Liver (tissue), 9 donors: ENCODE results near the gene FEV. TPM values are rescaled to one million over a fixed set of nuclear protein-coding genes. Genes with fewer than 3 reads are reported as not detected.
A peak's percentile ranks its signal among the peaks of the same experiment; 100 is the strongest.

ENCODE experiments used
- DNase-seq: peaks from one replicate; pipeline ENCODE4 v3.0.0-alpha.2; 2017; ENCODE audit warnings: low spot score
- H3K27ac ChIP-seq, 2 donors: one replicate each; pipeline ENCODE4 v1.7.0; 2013; ENCODE audit warnings: inconsistent platforms in 2 of 2, low read length in 2 of 2, control low read depth in 1 of 2, low read depth in 1 of 2, mild to moderate bottlenecking in 1 of 2
- H3K27me3 ChIP-seq, 4 donors: one replicate each; pipeline versions ENCODE4 v1.6.1 to v1.7.0; 2013; ENCODE audit warnings: low read length in 3 of 4, inconsistent platforms in 1 of 4, mild to moderate bottlenecking in 1 of 4, moderate library complexity in 1 of 4; ENCODE audit not compliant: control insufficient read depth in 4 of 4, insufficient read depth in 4 of 4
- H3K36me3 ChIP-seq, 4 donors: one replicate each; pipeline versions ENCODE4 v1.6.1 to v1.7.0; 2013; ENCODE audit warnings: low read length in 3 of 4, mild to moderate bottlenecking in 3 of 4, low read depth in 1 of 4, moderate library complexity in 1 of 4; ENCODE audit not compliant: control insufficient read depth in 4 of 4, insufficient read depth in 3 of 4
- H3K4me1 ChIP-seq, 4 donors: one replicate each; pipeline versions ENCODE4 v1.6.1 to v1.7.0; 2013; ENCODE audit warnings: low read length in 3 of 4, mild to moderate bottlenecking in 3 of 4, moderate library complexity in 1 of 4; ENCODE audit not compliant: control insufficient read depth in 4 of 4, insufficient read depth in 4 of 4
- H3K4me3 ChIP-seq, 3 donors: one replicate each; pipeline versions ENCODE4 v1.6.1 to v1.7.0; 2013; ENCODE audit warnings: low read length in 3 of 3, control low read depth in 1 of 3, low read depth in 1 of 3, mild to moderate bottlenecking in 1 of 3
- H3K9ac ChIP-seq, 2 donors: one replicate each; pipeline ENCODE4 v1.7.0; 2013; ENCODE audit warnings: low read length in 2 of 2, mild to moderate bottlenecking in 2 of 2, moderate library complexity in 2 of 2, control low read depth in 1 of 2, low read depth in 1 of 2
- H3K9me3 ChIP-seq, 4 donors: one replicate each; pipeline versions ENCODE4 v1.6.1 to v1.7.0; 2013; ENCODE audit warnings: low read length in 3 of 4; ENCODE audit not compliant: control insufficient read depth in 4 of 4
- ATF3 ChIP-seq: IDR thresholded peaks from 2 replicates; pipeline ENCODE4 v1.6.1; 2016; ENCODE audit warnings: antibody characterized with exemption
- FOXA1 ChIP-seq: IDR thresholded peaks from 2 replicates; pipeline ENCODE4 v1.6.1; 2016; ENCODE audit warnings: antibody characterized with exemption
- GABPA ChIP-seq, 2 donors: IDR thresholded peaks in 1 of 2; conservative IDR thresholded peaks in 1 of 2; 2 replicates each; pipeline ENCODE4 v1.6.1; 2016; ENCODE audit warnings: antibody characterized with exemption in 2 of 2, mild to moderate bottlenecking in 1 of 2, moderate library complexity in 1 of 2
- HNF4A ChIP-seq, 2 donors: conservative IDR thresholded peaks; 2 replicates each; pipeline ENCODE4 v1.6.1; 2016; ENCODE audit warnings: antibody characterized with exemption in 2 of 2, mild to moderate bottlenecking in 2 of 2
- HNF4G ChIP-seq: IDR thresholded peaks from 2 replicates; pipeline ENCODE4 v1.6.1; 2016; ENCODE audit warnings: antibody characterized with exemption
- JUND ChIP-seq, 2 donors: IDR thresholded peaks; 2 replicates each; pipeline ENCODE4 v1.6.1; 2016; ENCODE audit warnings: antibody characterized with exemption in 2 of 2
- MAX ChIP-seq: IDR thresholded peaks from 2 replicates; pipeline ENCODE4 v1.6.1; 2016; ENCODE audit warnings: antibody characterized with exemption
- NR2F2 ChIP-seq: IDR thresholded peaks from 2 replicates; pipeline ENCODE4 v1.6.1; 2016; ENCODE audit warnings: antibody characterized with exemption
- REST ChIP-seq: IDR thresholded peaks from 2 replicates; pipeline ENCODE4 v1.6.1; 2016; ENCODE audit warnings: antibody characterized with exemption, mild to moderate bottlenecking
- TAF1 ChIP-seq: conservative IDR thresholded peaks from 2 replicates; pipeline ENCODE4 v1.6.1; 2016; ENCODE audit warnings: antibody characterized with exemption, mild to moderate bottlenecking
- ZBTB33 ChIP-seq: IDR thresholded peaks from 2 replicates; pipeline ENCODE4 v1.6.1; 2016; ENCODE audit warnings: antibody characterized with exemption
- WGBS: extraction: QIAGEN DNeasy Blood & Tissue Kit; methylation state at CpG from one replicate; pipeline ENCODE4 v1.1.7; 2013; 5-methylcytosine and 5-hydroxymethylcytosine counted together
- polyA plus RNA-seq, 2 donors: library from polyadenylated mRNA; stranded (reverse) in 1 of 2; unstranded in 1 of 2; fragments of 200-250 nt in 1 of 2; fragments of >200 nt in 1 of 2; fragmentation: Nextera tagmentation in 1 of 2; extraction: Ambion mirVana in 1 of 2; gene quantifications; one replicate each; pipeline versions ENCODE4 v1.2.1 to v1.2.3, GENCODE V29; 2013 to 2015
- total RNA-seq, 2 donors: library from RNA; depleted of rRNA; stranded (reverse); fragments of >200 nt; gene quantifications; one replicate each; pipeline ENCODE4 v1.2.3, GENCODE V29; 2014
- donor health status: healthy.
- donor health status: healthy.
- donor health status: healthy.
- donor health status: healthy.
- donor health status: healthy.

Gene FEV
- total and polyA plus RNA-seq, 4 donors: not detected

GRCh38 chr2:218964041-218964771 is 20.8 kb downstream of the FEV start:
- 52% methylated on average over 5 of the region's 5 CpGs for WGBS
- peaks cover 6 to 17% (median 9%) of the 10 kb centered on the region in 4 donors for H3K27me3 ChIP-seq
- peaks cover 0 to 12% (median 5%) of the 10 kb centered on the region in 4 donors for H3K4me1 ChIP-seq
- TF ChIP-seq HNF4A (conservative IDR thresholded peaks at IDR 0.05) (no peak), GABPA (IDR thresholded peaks at IDR 0.05 in 1 of 2, conservative IDR thresholded peaks at IDR 0.05 in 1 of 2) (no peak)
- H3K36me3 ChIP-seq: no peaks in the 10 kb centered on the region
- no peaks in the 10 kb centered on the region for H3K9me3 ChIP-seq
- no peak overlapping the region for H3K9ac ChIP-seq
- no peak for DNase-seq
- H3K4me3 ChIP-seq: no peak overlapping the region
- H3K27ac ChIP-seq: no peak overlapping the region

GRCh38 chr2:218963601-218964000 is 21.4 kb downstream of the FEV start:
- Histone ChIP-seq H3K27ac (no peak overlapping the region), H3K9ac (no peak overlapping the region), H3K4me1 (peaks cover 0 to 12% (median 5%) of the 10 kb centered on the region in 4 donors), H3K4me3 (no peak overlapping the region), H3K36me3 (no peaks in the 10 kb centered on the region), H3K27me3 (peaks cover 6 to 17% (median 9%) of the 10 kb centered on the region in 4 donors), H3K9me3 (no peaks in the 10 kb centered on the region)
- 13% methylated on average over 5 of the region's 5 CpGs for WGBS
- TF ChIP-seq ZBTB33: no peak
- TF ChIP-seq HNF4G: no peak
- no peak for TF ChIP-seq MAX
- no peak for TF ChIP-seq JUND (IDR thresholded peaks at IDR 0.05)
- TF ChIP-seq FOXA1: no peak
- TF ChIP-seq NR2F2: no peak
- no peak for TF ChIP-seq TAF1
- no peak for TF ChIP-seq ATF3
- no peak for TF ChIP-seq GABPA (IDR thresholded peaks at IDR 0.05 in 1 of 2, conservative IDR thresholded peaks at IDR 0.05 in 1 of 2)
- DNase-seq: no peak

- H3K9ac ChIP-seq: no peak overlapping the region
- H3K27me3 ChIP-seq: peaks cover 6 to 17% (median 9%) of the 10 kb centered on the region in 4 donors
- peak; percentile 70 for DNase-seq
- H3K27ac ChIP-seq: no peak overlapping the region
- TF ChIP-seq ZBTB33 (no peak), REST (peak; percentile 99)
- no peak overlapping the region for H3K4me3 ChIP-seq
- H3K9me3 ChIP-seq: no peaks in the 10 kb centered on the region
- H3K36me3 ChIP-seq: no peaks in the 10 kb centered on the region
- peaks cover 0 to 12% (median 5%) of the 10 kb centered on the region in 4 donors for H3K4me1 ChIP-seq
- WGBS: 5% methylated on average over 42 of the region's 42 CpGs
Observed at GRCh38 chr2:218962859-218963492, 22.0 kb downstream of the FEV start.
